BE2C (cell line): ENCODE measurements around the gene PLPPR3.

Experiments used
- DNase-seq: peaks from one replicate; pipeline ENCODE4 v3.0.0-alpha.2; 2020
- H3K27me3 ChIP-seq: fragments of 250-450 bp; sonication (Bioruptor Pico); 2 replicates; pipeline ENCODE4 v1.5.1; 2020; ENCODE audit warnings: mild to moderate bottlenecking
- H3K36me3 ChIP-seq: fragments of 250-450 bp; sonication (Bioruptor Pico); 2 replicates; pipeline ENCODE4 v1.5.1; 2020; ENCODE audit warnings: mild to moderate bottlenecking
- H3K4me1 ChIP-seq: fragments of 250-450 bp; sonication (Bioruptor Pico); 2 replicates; pipeline ENCODE4 v1.5.1; 2020
- H3K4me3 ChIP-seq: 2 replicates; pipeline ENCODE4 v1.5.1; 2011; ENCODE audit warnings: low read depth, low read length
- H3K9me3 ChIP-seq: fragments of 250-450 bp; sonication (Bioruptor Pico); 2 replicates; pipeline ENCODE4 v1.5.1; 2020
- TF ChIP-seq, protein P1 (sequence below): IDR thresholded peaks from 2 replicates; pipeline ENCODE4 v1.5.1; 2012; ENCODE audit warnings: mild to moderate bottlenecking, low read depth, low read length

The PLPPR3 gene

DNA sequence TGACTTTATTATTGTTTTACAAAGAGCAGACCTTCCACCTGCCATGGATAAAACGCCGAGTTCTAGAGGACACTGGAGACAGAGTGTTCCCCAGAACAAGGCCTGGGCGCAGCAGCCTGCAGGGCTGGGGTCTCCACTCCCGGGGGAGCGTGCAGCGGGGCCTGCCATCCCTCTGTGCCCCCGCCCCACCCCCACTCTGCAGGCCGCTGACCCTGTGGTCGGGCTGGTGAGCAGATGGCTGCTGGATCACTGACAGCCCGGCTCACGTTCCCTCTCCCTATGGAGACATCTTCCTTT is 33.1 kb downstream of the PLPPR3 start:
- no peak overlapping the region for H3K4me3 ChIP-seq
- no peaks in the 10 kb centered on the region for H3K36me3 ChIP-seq
- DNase-seq: no peak
- peaks cover 13% of the 10 kb centered on the region for H3K4me1 ChIP-seq
- H3K27me3 ChIP-seq: no peaks in the 10 kb centered on the region
- H3K9me3 ChIP-seq: no peaks in the 10 kb centered on the region
- TF ChIP-seq, protein P1, sequence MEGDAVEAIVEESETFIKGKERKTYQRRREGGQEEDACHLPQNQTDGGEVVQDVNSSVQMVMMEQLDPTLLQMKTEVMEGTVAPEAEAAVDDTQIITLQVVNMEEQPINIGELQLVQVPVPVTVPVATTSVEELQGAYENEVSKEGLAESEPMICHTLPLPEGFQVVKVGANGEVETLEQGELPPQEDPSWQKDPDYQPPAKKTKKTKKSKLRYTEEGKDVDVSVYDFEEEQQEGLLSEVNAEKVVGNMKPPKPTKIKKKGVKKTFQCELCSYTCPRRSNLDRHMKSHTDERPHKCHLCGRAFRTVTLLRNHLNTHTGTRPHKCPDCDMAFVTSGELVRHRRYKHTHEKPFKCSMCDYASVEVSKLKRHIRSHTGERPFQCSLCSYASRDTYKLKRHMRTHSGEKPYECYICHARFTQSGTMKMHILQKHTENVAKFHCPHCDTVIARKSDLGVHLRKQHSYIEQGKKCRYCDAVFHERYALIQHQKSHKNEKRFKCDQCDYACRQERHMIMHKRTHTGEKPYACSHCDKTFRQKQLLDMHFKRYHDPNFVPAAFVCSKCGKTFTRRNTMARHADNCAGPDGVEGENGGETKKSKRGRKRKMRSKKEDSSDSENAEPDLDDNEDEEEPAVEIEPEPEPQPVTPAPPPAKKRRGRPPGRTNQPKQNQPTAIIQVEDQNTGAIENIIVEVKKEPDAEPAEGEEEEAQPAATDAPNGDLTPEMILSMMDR: no peak

DNA sequence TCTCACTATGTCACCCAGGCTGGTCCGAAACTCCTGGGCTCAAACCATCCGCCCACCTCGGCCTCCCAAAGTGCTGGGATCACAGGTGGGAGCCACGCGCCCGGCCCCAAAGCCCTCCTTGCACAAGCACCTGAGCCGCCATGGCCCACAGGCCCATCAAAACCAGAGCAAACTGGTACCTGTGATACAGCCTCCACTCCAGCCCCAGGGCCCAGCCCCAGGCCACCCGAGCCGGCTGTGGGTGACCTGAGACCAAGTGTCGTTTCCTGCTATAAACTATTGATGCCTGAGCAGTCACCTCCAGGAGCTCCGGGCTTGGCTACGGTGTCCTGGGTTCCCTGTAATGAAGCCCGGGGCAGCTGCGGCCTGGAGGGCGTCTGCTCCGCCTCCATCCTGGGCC is 34.2 kb downstream of the PLPPR3 start:
- Histone ChIP-seq H3K9me3 (no peaks in the 10 kb centered on the region), H3K4me3 (no peak overlapping the region), H3K36me3 (no peaks in the 10 kb centered on the region), H3K4me1 (peaks cover 13% of the 10 kb centered on the region), H3K27me3 (no peaks in the 10 kb centered on the region)
- TF ChIP-seq, protein P1: no peak
- no peak for DNase-seq

DNA sequence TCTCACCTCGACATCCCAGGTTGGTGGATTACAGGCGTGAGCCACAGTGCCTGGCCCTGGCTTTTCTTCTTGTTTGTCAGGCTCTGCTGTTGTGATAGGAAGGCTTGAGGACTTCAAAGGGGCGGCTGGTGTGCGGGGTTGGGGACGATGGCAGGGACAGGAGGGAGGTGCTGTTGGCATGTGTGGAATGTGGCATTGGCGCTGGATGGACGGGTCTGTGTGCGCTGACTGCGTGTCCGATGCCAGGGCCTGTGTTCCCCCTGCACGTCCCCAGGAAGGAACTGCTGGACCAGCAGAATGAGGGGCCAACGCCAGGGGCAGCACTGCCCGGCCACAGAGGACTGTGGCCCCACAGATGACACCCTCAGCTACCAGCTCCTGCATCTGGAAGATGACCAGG is 37.2 kb downstream of the PLPPR3 start:
- no peak for DNase-seq
- H3K9me3 ChIP-seq: no peaks in the 10 kb centered on the region
- no peaks in the 10 kb centered on the region for H3K27me3 ChIP-seq
- H3K4me3 ChIP-seq: no peak overlapping the region
- no peaks in the 10 kb centered on the region for H3K36me3 ChIP-seq
- H3K4me1 ChIP-seq: peaks cover 11% of the 10 kb centered on the region
- TF ChIP-seq, protein P1: no peak

DNA sequence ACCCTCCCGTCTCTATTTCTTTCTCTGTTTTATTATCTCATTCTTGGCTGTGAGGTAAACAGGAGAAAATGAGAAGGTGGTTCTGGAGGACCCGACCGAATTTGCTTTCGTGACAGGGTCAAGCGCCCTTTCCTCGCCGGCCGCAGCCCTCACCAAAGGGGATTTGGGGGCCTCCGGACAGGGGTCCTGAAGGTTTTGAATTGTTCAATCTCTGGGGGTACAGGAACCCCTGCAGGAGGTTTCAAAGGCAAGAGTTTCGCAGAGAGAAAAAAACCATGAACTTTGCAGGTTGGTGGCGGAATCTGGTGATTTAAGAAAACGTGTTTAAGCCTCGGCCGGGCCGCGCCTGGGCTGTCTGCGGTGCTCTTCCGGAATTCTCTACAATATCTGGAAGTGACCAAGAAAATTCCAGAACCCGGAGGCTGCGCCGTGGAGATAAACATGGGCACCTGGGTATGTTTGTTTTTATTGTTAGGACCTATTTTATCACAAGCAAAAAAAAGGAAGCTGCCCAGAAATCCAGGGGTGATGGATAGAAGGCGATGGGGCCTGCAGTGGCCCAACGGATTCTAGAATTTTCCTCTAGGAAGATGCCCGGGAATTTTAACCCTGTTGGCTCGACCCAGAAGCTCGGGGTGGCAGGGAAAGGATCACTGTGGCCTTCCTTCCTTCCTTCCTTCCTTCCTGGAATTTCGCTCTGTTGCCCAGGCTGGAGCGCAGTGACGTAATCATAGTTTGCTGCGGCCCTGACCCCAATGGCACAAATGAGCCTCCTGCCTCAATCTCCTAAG is 38.7 kb downstream of the PLPPR3 start:
- Histone ChIP-seq H3K36me3 (no peaks in the 10 kb centered on the region), H3K4me3 (no peak overlapping the region), H3K4me1 (no peaks in the 10 kb centered on the region), H3K9me3 (no peaks in the 10 kb centered on the region), H3K27me3 (no peaks in the 10 kb centered on the region)
- TF ChIP-seq, protein P1: no peak
- DNase-seq: no peak

DNA sequence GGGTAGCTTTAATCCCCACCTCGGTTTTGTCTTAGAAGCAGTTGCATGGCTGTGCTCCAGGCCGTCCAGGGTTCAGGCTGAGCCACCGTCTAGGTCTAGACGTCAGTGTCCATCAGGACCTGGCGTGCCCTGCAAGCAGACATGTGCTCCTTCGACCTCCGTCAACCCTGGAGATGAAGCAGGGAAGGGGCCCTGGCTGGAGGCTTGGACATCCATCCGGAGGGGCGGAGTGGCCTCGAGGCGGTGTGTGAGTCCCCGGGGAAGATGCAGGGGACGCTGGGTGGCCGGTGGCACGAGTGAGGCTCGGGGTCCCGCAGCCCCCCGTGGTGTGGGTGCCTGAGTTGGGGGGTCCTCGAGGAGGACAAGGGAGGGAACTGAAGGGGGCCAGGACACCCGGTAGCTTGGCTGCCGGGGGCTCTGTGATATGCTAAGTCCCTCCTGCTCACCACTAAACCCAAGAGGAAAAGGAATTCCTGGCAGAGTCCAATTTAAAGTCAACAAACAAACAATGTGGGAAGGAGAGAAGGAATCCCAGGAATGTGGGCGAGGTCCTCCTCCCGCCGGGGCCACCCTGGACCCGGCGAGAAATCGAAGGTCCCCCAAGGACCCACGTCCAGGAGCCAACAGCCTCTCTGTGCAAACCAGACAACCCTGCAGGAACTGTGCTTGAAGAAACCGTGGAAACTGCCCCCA is 39.4 kb downstream of the PLPPR3 start:
- Histone ChIP-seq H3K4me1 (no peaks in the 10 kb centered on the region), H3K9me3 (no peaks in the 10 kb centered on the region), H3K36me3 (no peaks in the 10 kb centered on the region), H3K27me3 (no peaks in the 10 kb centered on the region), H3K4me3 (no peak overlapping the region)
- DNase-seq: no peak
- TF ChIP-seq, protein P1: no peak

DNA sequence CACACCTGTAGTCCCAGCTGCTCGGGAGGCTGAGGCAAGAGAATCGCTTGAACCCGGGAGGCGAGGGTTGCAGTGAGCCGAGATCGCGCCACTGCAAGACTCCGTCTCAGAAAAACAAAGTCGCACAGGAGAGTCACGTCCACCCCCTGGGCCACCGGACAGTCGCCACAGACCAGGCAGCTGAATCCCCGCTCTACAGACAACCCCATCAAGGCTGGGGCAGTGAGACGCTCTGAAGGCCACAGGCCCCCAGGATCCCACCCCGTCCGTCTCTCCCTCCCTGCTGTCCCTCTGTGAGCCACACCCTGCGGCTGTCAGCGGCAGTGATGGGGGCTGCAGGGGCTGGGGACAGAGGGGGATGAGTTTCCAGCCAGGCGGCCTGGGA is 40.0 kb downstream of the PLPPR3 start:
- Histone ChIP-seq H3K4me1 (no peaks in the 10 kb centered on the region), H3K4me3 (no peak overlapping the region), H3K9me3 (no peaks in the 10 kb centered on the region), H3K27me3 (no peaks in the 10 kb centered on the region), H3K36me3 (no peaks in the 10 kb centered on the region)
- TF ChIP-seq, protein P1: no peak
- no peak for DNase-seq
